Neural cell (in vitro differentiated cells): Measurements from ENCODE around the gene SEMA4B. TPM values are rescaled to one million over a fixed set of nuclear protein-coding genes. Genes with fewer than 3 reads are reported as not detected.

Experiments
- H2AFZ ChIP-seq: fragments of 200-600, 300-800 bp; sonication (generic), shearing (Covaris generic); 2 replicates; pipeline ENCODE4 v1.6.0; 2014; ENCODE audit warnings: low read depth, mild to moderate bottlenecking, antibody characterized with exemption, low read length, moderate library complexity
- H3F3A ChIP-seq: fragments of 200-600 bp; shearing (Covaris generic); 2 replicates; pipeline ENCODE4 v1.6.1; 2016; ENCODE audit warnings: mild to moderate bottlenecking, moderate library complexity, mixed read lengths, antibody characterized with exemption, low read length; ENCODE audit not compliant: insufficient read depth, poor library complexity, severe bottlenecking
- H3K27ac ChIP-seq: fragments of 200-600, 300-800 bp; sonication (generic), shearing (Covaris generic); 2 replicates; pipeline ENCODE4 v1.5.1; 2014; ENCODE audit warnings: mild to moderate bottlenecking, low read length, moderate library complexity
- H3K27me3 ChIP-seq: fragments of 300-800, 200-600 bp; sonication (generic), shearing (Covaris generic); 2 replicates; pipeline ENCODE4 v1.6.0; 2014; ENCODE audit warnings: mild to moderate bottlenecking, low read depth, low read length, moderate library complexity; ENCODE audit not compliant: insufficient read depth
- H3K36me3 ChIP-seq: fragments of 300-800, 200-600 bp; sonication (generic), shearing (Covaris generic); 2 replicates; pipeline ENCODE4 v1.5.1; 2014; ENCODE audit warnings: mild to moderate bottlenecking, antibody characterized with exemption, low read length, moderate library complexity; ENCODE audit not compliant: insufficient read depth
- H3K4me2 ChIP-seq: fragments of 300-800, 200-600 bp; sonication (generic), shearing (Covaris generic); 2 replicates; pipeline ENCODE4 v1.6.0; 2014; ENCODE audit warnings: mild to moderate bottlenecking, low read length
- H3K4me3 ChIP-seq: fragments of 300-800, 200-600 bp; sonication (generic), shearing (Covaris generic); 2 replicates; pipeline ENCODE4 v1.5.1; 2014; ENCODE audit warnings: mild to moderate bottlenecking, low read length, moderate library complexity
- H3K79me2 ChIP-seq: fragments of 200-600 bp; shearing (Covaris generic); replicated peaks from 2 replicates; pipeline ENCODE4 v1.6.0; 2014; ENCODE audit warnings: mild to moderate bottlenecking, low read length, moderate library complexity; ENCODE audit not compliant: insufficient read depth
- H3K9ac ChIP-seq: fragments of 300-800, 200-600 bp; sonication (generic), shearing (Covaris generic); 2 replicates; pipeline ENCODE4 v1.6.1; 2016; ENCODE audit warnings: mild to moderate bottlenecking, low read length, mixed read lengths
- H3K9me2 ChIP-seq: fragments of 200-600 bp; shearing (Covaris generic); 2 replicates; pipeline ENCODE4 v1.6.1; 2016; ENCODE audit warnings: mild to moderate bottlenecking, low read length, mixed read lengths; ENCODE audit not compliant: insufficient read depth
- H3K9me3 ChIP-seq: fragments of 200-600, 300-800 bp; sonication (generic), shearing (Covaris generic); 2 replicates; pipeline ENCODE4 v1.6.1; 2016; ENCODE audit warnings: mild to moderate bottlenecking, mixed run types, low read length, moderate library complexity, mixed read lengths
- H4K20me1 ChIP-seq: fragments of 200-600 bp; shearing (Covaris generic); 2 replicates; pipeline ENCODE4 v1.6.1; 2016; ENCODE audit warnings: mild to moderate bottlenecking, mixed run types; ENCODE audit not compliant: insufficient read depth
- CTCF ChIP-seq: fragments of 450-650 bp; IDR thresholded peaks from 2 replicates; pipeline ENCODE4 v1.5.1; 2014; ENCODE audit warnings: antibody characterized with exemption, mild to moderate bottlenecking, moderate library complexity; ENCODE audit not compliant: poor library complexity, severe bottlenecking
- EP300 ChIP-seq: fragments of 450-650 bp; conservative IDR thresholded peaks from 2 replicates; pipeline ENCODE4 v1.6.1; 2014; ENCODE audit warnings: antibody characterized with exemption, mild to moderate bottlenecking, moderate library complexity; ENCODE audit not compliant: poor library complexity, severe bottlenecking
- EZH2 ChIP-seq: fragments of 200-600, 300-800 bp; shearing (Covaris generic), sonication (generic); IDR thresholded peaks from 2 replicates; pipeline ENCODE4 v1.6.1; 2014; ENCODE audit warnings: antibody characterized with exemption, low read length, borderline replicate concordance, mild to moderate bottlenecking; ENCODE audit not compliant: insufficient read depth, poor library complexity, severe bottlenecking
- MXI1 ChIP-seq: fragments of 450-650 bp; conservative IDR thresholded peaks from 2 replicates; pipeline ENCODE4 v1.6.1; 2014; ENCODE audit warnings: antibody characterized with exemption, mild to moderate bottlenecking; ENCODE audit not compliant: poor library complexity, severe bottlenecking
- POLR2AphosphoS5 ChIP-seq: IDR thresholded peaks from 2 replicates; pipeline ENCODE4 v1.6.1; 2012
- RAD21 ChIP-seq: fragments of 450-650 bp; conservative IDR thresholded peaks from 2 replicates; pipeline ENCODE4 v1.6.1; 2014; ENCODE audit warnings: antibody characterized with exemption, mild to moderate bottlenecking, moderate library complexity
- SMC3 ChIP-seq: fragments of 450-650 bp; conservative IDR thresholded peaks from 2 replicates; pipeline ENCODE4 v1.6.1; 2014; ENCODE audit warnings: antibody characterized with exemption, mild to moderate bottlenecking, moderate library complexity; ENCODE audit not compliant: poor library complexity
- TAF1 ChIP-seq: IDR thresholded peaks from 2 replicates; pipeline ENCODE4 v1.6.1; 2012; ENCODE audit warnings: low read depth
- polyA plus RNA-seq: library from polyadenylated mRNA; depleted of rRNA; stranded (reverse); fragments of >200 nt; gene quantifications from 2 replicates; pipeline ENCODE4 v1.2.3, GENCODE V29; 2014
- TF ChIP-seq, protein P1 (sequence below): IDR thresholded peaks from 2 replicates; pipeline ENCODE4 v1.6.1; 2012; ENCODE audit warnings: borderline replicate concordance

Gene SEMA4B
- polyA plus RNA-seq, 1 donor from 2014 or later = 11.0 TPM

DNA sequence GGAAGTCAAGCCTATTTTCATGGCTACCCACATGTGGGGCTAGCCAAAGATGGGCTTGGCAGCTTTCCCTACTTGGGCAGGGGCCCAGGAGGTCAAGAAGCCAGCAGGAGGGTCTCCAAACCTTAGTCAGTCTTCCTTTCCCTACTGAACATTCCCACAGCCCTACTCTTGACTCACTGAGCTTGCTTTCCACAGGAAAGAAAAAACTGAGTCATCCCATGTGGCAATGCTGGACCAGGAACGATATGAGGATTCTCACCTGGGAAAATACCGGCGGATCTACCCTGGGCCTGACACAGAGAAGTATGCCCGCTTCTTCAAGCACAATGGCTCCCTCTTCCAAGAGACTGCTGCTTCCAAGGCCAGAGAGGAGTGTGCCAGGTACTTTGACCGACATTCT lies 60.7 kb downstream of the SEMA4B start:
- no peak overlapping the region for H2AFZ ChIP-seq
- no peaks in the 10 kb centered on the region for H3K9me2 ChIP-seq
- TF ChIP-seq EP300 (no peak), CTCF (no peak), SMC3 (no peak), RAD21 (no peak), MXI1 (no peak), TAF1 (no peak), EZH2 (no peak), POLR2AphosphoS5 (no peak)
- TF ChIP-seq, protein P1, sequence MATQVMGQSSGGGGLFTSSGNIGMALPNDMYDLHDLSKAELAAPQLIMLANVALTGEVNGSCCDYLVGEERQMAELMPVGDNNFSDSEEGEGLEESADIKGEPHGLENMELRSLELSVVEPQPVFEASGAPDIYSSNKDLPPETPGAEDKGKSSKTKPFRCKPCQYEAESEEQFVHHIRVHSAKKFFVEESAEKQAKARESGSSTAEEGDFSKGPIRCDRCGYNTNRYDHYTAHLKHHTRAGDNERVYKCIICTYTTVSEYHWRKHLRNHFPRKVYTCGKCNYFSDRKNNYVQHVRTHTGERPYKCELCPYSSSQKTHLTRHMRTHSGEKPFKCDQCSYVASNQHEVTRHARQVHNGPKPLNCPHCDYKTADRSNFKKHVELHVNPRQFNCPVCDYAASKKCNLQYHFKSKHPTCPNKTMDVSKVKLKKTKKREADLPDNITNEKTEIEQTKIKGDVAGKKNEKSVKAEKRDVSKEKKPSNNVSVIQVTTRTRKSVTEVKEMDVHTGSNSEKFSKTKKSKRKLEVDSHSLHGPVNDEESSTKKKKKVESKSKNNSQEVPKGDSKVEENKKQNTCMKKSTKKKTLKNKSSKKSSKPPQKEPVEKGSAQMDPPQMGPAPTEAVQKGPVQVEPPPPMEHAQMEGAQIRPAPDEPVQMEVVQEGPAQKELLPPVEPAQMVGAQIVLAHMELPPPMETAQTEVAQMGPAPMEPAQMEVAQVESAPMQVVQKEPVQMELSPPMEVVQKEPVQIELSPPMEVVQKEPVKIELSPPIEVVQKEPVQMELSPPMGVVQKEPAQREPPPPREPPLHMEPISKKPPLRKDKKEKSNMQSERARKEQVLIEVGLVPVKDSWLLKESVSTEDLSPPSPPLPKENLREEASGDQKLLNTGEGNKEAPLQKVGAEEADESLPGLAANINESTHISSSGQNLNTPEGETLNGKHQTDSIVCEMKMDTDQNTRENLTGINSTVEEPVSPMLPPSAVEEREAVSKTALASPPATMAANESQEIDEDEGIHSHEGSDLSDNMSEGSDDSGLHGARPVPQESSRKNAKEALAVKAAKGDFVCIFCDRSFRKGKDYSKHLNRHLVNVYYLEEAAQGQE = no peak
- H3K79me2 ChIP-seq = peaks cover 11% of the 10 kb centered on the region
- no peak overlapping the region for H3K4me3 ChIP-seq
- H3K9me3 ChIP-seq = no peaks in the 10 kb centered on the region
- no peaks in the 10 kb centered on the region for H3K27me3 ChIP-seq
- H3K36me3 ChIP-seq = no peaks in the 10 kb centered on the region
- peaks cover 3% of the 10 kb centered on the region for H3F3A ChIP-seq
- H3K4me2 ChIP-seq = no peak overlapping the region
- no peaks in the 10 kb centered on the region for H4K20me1 ChIP-seq
- H3K9ac ChIP-seq = no peak overlapping the region
- H3K27ac ChIP-seq = no peak overlapping the region

DNA sequence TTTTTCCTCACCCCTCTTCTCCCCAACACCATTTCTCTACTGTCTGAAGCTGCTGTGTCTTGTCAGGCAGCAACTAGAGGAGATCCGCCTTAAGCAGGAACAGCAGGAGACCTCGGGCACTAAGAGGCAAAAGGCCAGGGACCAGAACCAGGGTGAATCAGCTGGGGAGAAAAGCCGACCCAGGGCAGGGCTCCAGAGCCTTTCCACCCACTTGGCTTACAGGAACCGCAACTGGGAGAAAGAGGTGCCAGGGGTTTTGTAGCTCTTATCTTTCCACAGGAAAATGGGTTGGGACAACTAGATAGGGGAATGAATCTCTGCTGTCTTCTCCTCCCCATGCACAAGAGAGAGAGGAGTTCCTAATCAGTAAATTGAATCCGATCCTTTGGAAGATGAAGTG lies 61.3 kb downstream of the SEMA4B start:
- Histone ChIP-seq H3K9me2 (no peaks in the 10 kb centered on the region), H4K20me1 (no peaks in the 10 kb centered on the region), H3K79me2 (peaks cover 17% of the 10 kb centered on the region), H3K9me3 (no peaks in the 10 kb centered on the region), H3K4me3 (no peak overlapping the region), H3F3A (peaks cover 3% of the 10 kb centered on the region), H3K9ac (no peak overlapping the region), H3K36me3 (no peaks in the 10 kb centered on the region), H3K27me3 (no peaks in the 10 kb centered on the region), H3K27ac (no peak overlapping the region), H2AFZ (no peak overlapping the region), H3K4me2 (no peak overlapping the region)
- TF ChIP-seq CTCF = no peak
- TF ChIP-seq MXI1 = no peak
- no peak for TF ChIP-seq EP300
- TF ChIP-seq POLR2AphosphoS5 = no peak
- TF ChIP-seq EZH2 = no peak
- no peak for TF ChIP-seq SMC3
- no peak for TF ChIP-seq TAF1
- TF ChIP-seq, protein P1 = no peak
- no peak for TF ChIP-seq RAD21
